H1 (cell line): ENCODE data around the gene SAFB2. TPM values are rescaled to one million over a fixed set of nuclear protein-coding genes. Genes with fewer than 3 reads are reported as not detected.

Experiments used
- CTCF ChIA-PET: fragments of 300-600 bp; sonication (Branson Sonifier 250); formaldehyde crosslinking; loops from one replicate; lab custom pipeline; 2021; ENCODE audit not compliant: partially characterized antibody; lab: Charles Lee
- POLR2A ChIA-PET: fragments of 300-600 bp; sonication (Branson Sonifier 250); formaldehyde crosslinking; loops from one replicate; lab custom pipeline; 2021; ENCODE audit warnings: inconsistent platforms; ENCODE audit not compliant: partially characterized antibody; lab: Charles Lee
- DNase-seq, 2 experiments: peaks; one replicate each; pipeline versions ENCODE4 v3.0.0 to v3.0.0-alpha.2; 2010 to 2022; ENCODE audit warnings: low spot score in 2 of 2, low read depth in 1 of 2, mixed read lengths in 1 of 2
- FAIRE-seq: peaks from 2 replicates; lab custom pipeline; 2011; peaks lifted over from hg19 to GRCh38; lab: Jason Lieb, UNC
- H2AFZ ChIP-seq: 2 replicates; pipeline ENCODE4 v1.8.1; 2012; ENCODE audit warnings: low read length, inconsistent platforms
- H2AK5ac ChIP-seq: 2 replicates; pipeline ENCODE4 v1.6.1; 2013; ENCODE audit warnings: low read depth, low read length
- H2BK120ac ChIP-seq: replicated peaks from 2 replicates; pipeline ENCODE3; 2013; ENCODE audit warnings: low read depth, low read length, inconsistent platforms
- H2BK12ac ChIP-seq: 2 replicates; pipeline ENCODE4 v1.6.1; 2013; ENCODE audit warnings: low read depth, low read length
- H2BK15ac ChIP-seq: 2 replicates; pipeline ENCODE4 v1.6.1; 2013; ENCODE audit warnings: low read length
- H2BK20ac ChIP-seq: 2 replicates; pipeline ENCODE4 v1.6.1; 2013; ENCODE audit warnings: low read length
- H2BK5ac ChIP-seq: 2 replicates; pipeline ENCODE4 v1.6.1; 2013; ENCODE audit warnings: low read depth, low read length
- H3K14ac ChIP-seq: 2 replicates; pipeline ENCODE4 v1.6.1; 2013; ENCODE audit warnings: inconsistent platforms; ENCODE audit not compliant: insufficient read length
- H3K18ac ChIP-seq: 2 replicates; pipeline ENCODE4 v1.6.1; 2013; ENCODE audit warnings: low read length; ENCODE audit errors: extremely low read depth
- H3K23ac ChIP-seq: 2 replicates; pipeline ENCODE4 v1.6.1; 2013; ENCODE audit warnings: inconsistent platforms; ENCODE audit not compliant: insufficient read length
- H3K23me2 ChIP-seq: 2 replicates; pipeline ENCODE4 v1.6.1; 2013; ENCODE audit warnings: low read depth, low read length
- H3K27ac ChIP-seq: 2 replicates; pipeline ENCODE4 v1.6.1; 2011; ENCODE audit warnings: low read depth, low read length, inconsistent platforms
- H3K27me3 ChIP-seq, 4 experiments: replicated peaks in 1 of 4; 1 replicate in 1 of 4; 2 replicates in 3 of 4; pipeline versions ENCODE4 v1.6.1 to v1.8.1; 2011 to 2013; ENCODE audit warnings: low read length in 3 of 4, mild to moderate bottlenecking in 3 of 4, inconsistent platforms in 2 of 4, mixed read lengths in 2 of 4, moderate library complexity in 1 of 4; ENCODE audit not compliant: control insufficient read depth in 3 of 4, insufficient read depth in 3 of 4; ENCODE audit errors: extremely low read depth in 1 of 4
- H3K36me3 ChIP-seq, 4 experiments: 2 replicates each; pipeline versions ENCODE4 v1.6.1 to v1.8.1; 2011 to 2013; ENCODE audit warnings: mild to moderate bottlenecking in 4 of 4, low read length in 3 of 4, moderate library complexity in 2 of 4, control low read depth in 1 of 4, inconsistent platforms in 1 of 4; ENCODE audit not compliant: insufficient read depth in 4 of 4, control insufficient read depth in 2 of 4
- H3K4ac ChIP-seq: replicated peaks from 2 replicates; pipeline ENCODE3; 2013; ENCODE audit warnings: low read length, low read depth, mixed read lengths, inconsistent platforms; ENCODE audit not compliant: insufficient read length
- H3K4me1 ChIP-seq, 4 experiments: replicated peaks in 1 of 4; 1 replicate in 1 of 4; 2 replicates in 3 of 4; pipeline versions ENCODE4 v1.6.1 to v1.8.1; 2011 to 2013; ENCODE audit warnings: low read length in 3 of 4, inconsistent platforms in 2 of 4, mixed read lengths in 1 of 4; ENCODE audit not compliant: insufficient read depth in 4 of 4, control insufficient read depth in 3 of 4
- H3K4me2 ChIP-seq, 2 experiments: 2 replicates each; pipeline versions ENCODE4 v1.6.1 to v1.8.1; 2011 to 2013; ENCODE audit warnings: low read depth in 2 of 2, low read length in 2 of 2, control low read depth in 1 of 2, inconsistent platforms in 1 of 2, mild to moderate bottlenecking in 1 of 2; ENCODE audit not compliant: insufficient read depth in 1 of 2
- H3K4me3 ChIP-seq, 4 experiments: fragments of 200-600, 300-600 bp in 1 of 4; sonication (generic), shearing (Covaris generic), sonication (Bioruptor Twin) in 1 of 4; 2 replicates each; pipeline versions ENCODE4 v1.5.1 to v1.8.1; 2011 to 2016; ENCODE audit warnings: low read length in 4 of 4, low read depth in 3 of 4, control low read depth in 2 of 4, inconsistent platforms in 2 of 4, mild to moderate bottlenecking in 2 of 4, mixed read lengths in 1 of 4, moderate library complexity in 1 of 4; ENCODE audit not compliant: insufficient read depth in 2 of 4; ENCODE audit errors: extremely low read depth in 1 of 4
- H3K56ac ChIP-seq: replicated peaks from 2 replicates; pipeline ENCODE3; 2013; ENCODE audit warnings: low read depth, mild to moderate bottlenecking, mixed read lengths, low read length, inconsistent platforms; ENCODE audit not compliant: insufficient read length
- H3K79me1 ChIP-seq: 2 replicates; pipeline ENCODE4 v1.6.1; 2013; ENCODE audit warnings: low read depth, low read length, control low read depth
- H3K79me2 ChIP-seq, 2 experiments: 2 replicates each; pipeline versions ENCODE4 v1.6.1 to v1.8.1; 2012 to 2013; ENCODE audit warnings: low read length in 2 of 2, mild to moderate bottlenecking in 2 of 2, inconsistent platforms in 1 of 2; ENCODE audit not compliant: insufficient read depth in 2 of 2, control insufficient read depth in 1 of 2
- H3K9ac ChIP-seq, 4 experiments: replicated peaks in 1 of 4; 1 replicate in 1 of 4; 2 replicates in 3 of 4; pipeline versions ENCODE4 v1.6.1 to v1.8.1; 2011 to 2013; ENCODE audit warnings: low read depth in 3 of 4, low read length in 3 of 4, control low read depth in 2 of 4, mild to moderate bottlenecking in 2 of 4, moderate library complexity in 2 of 4, inconsistent platforms in 1 of 4; ENCODE audit errors: extremely low read depth in 1 of 4
- H3K9me3 ChIP-seq, 2 experiments: 2 replicates each; pipeline versions ENCODE4 v1.6.1 to v1.8.1; 2012 to 2013; ENCODE audit warnings: mild to moderate bottlenecking in 2 of 2, moderate library complexity in 2 of 2, control low read depth in 1 of 2, inconsistent platforms in 1 of 2, low read depth in 1 of 2, low read length in 1 of 2, mixed read lengths in 1 of 2; ENCODE audit not compliant: insufficient read depth in 2 of 2
- H4K20me1 ChIP-seq, 2 experiments: replicated peaks in 1 of 2; 2 replicates each; pipeline versions ENCODE3 to v1.8.1; 2011 to 2013; ENCODE audit warnings: inconsistent platforms in 2 of 2, low read length in 2 of 2, mild to moderate bottlenecking in 1 of 2; ENCODE audit not compliant: insufficient read depth in 2 of 2, control insufficient read depth in 1 of 2
- H4K5ac ChIP-seq: 2 replicates; pipeline ENCODE4 v1.6.1; 2013; ENCODE audit warnings: low read length, low read depth, mixed read lengths, inconsistent platforms; ENCODE audit not compliant: insufficient read length
- H4K8ac ChIP-seq: 2 replicates; pipeline ENCODE4 v1.8.0; 2013; ENCODE audit warnings: mild to moderate bottlenecking, moderate library complexity, low read length, inconsistent platforms; ENCODE audit not compliant: insufficient read depth; ENCODE audit errors: extremely low read depth
- H4K91ac ChIP-seq: replicated peaks from 2 replicates; pipeline ENCODE3; 2013; ENCODE audit warnings: low read length, mixed read lengths, inconsistent platforms; ENCODE audit not compliant: insufficient read length
- CBX5 ChIP-seq: fragments of 300-800, 300-1000 bp; sonication (generic); IDR thresholded peaks from 2 replicates; pipeline ENCODE4 v1.7.1; 2016; ENCODE audit warnings: antibody characterized with exemption, low read length, low read depth
- CEBPB ChIP-seq: IDR thresholded peaks from 2 replicates; pipeline ENCODE4 v1.6.1; 2012; ENCODE audit warnings: low read depth, low read length
- EP300 ChIP-seq, 2 experiments: IDR thresholded peaks; 1 replicate in 1 of 2; 2 replicates in 1 of 2; pipeline ENCODE4 v1.6.1; 2011 to 2012; ENCODE audit warnings: low read depth in 2 of 2, low read length in 2 of 2, mild to moderate bottlenecking in 2 of 2, borderline replicate concordance in 1 of 2, inconsistent platforms in 1 of 2, moderate library complexity in 1 of 2
- FOSL1 ChIP-seq: IDR thresholded peaks from 2 replicates; pipeline ENCODE4 v1.6.1; 2011; ENCODE audit warnings: mild to moderate bottlenecking, low read depth, low read length, moderate library complexity; ENCODE audit not compliant: insufficient read depth
- JUN ChIP-seq: IDR thresholded peaks from 2 replicates; pipeline ENCODE4 v1.6.1; 2011; ENCODE audit warnings: low read depth, mild to moderate bottlenecking, improper control_type of control experiment, low read length
- KDM4A ChIP-seq: IDR thresholded peaks from one replicate; pipeline ENCODE4 v1.7.1; 2012; ENCODE audit warnings: low read depth, mild to moderate bottlenecking, moderate library complexity, low read length, inconsistent platforms; ENCODE audit not compliant: severe bottlenecking
- POU5F1 ChIP-seq: IDR thresholded peaks from 2 replicates; pipeline ENCODE4 v1.6.1; 2011; ENCODE audit warnings: low read depth, mild to moderate bottlenecking, low read length, moderate library complexity
- RNF2 ChIP-seq: fragments of 200-900, 300-1000 bp; sonication (generic); IDR thresholded peaks from 2 replicates; pipeline ENCODE4 v1.7.1; 2016; ENCODE audit warnings: borderline replicate concordance, low read depth, mild to moderate bottlenecking, antibody characterized with exemption, low read length; ENCODE audit not compliant: poor library complexity, severe bottlenecking; ENCODE audit errors: missing control alignments
- RXRA ChIP-seq: IDR thresholded peaks from 2 replicates; pipeline ENCODE4 v1.6.1; 2011; ENCODE audit warnings: low read depth, mild to moderate bottlenecking, low read length, moderate library complexity; ENCODE audit not compliant: insufficient read depth
- SP1 ChIP-seq: IDR thresholded peaks from 2 replicates; pipeline ENCODE4 v1.6.1; 2011; ENCODE audit warnings: low read depth, low read length
- SP2 ChIP-seq: IDR thresholded peaks from 2 replicates; pipeline ENCODE4 v1.6.1; 2012; ENCODE audit warnings: mild to moderate bottlenecking, low read length, inconsistent platforms
- TCF12 ChIP-seq: IDR thresholded peaks from 2 replicates; pipeline ENCODE4 v1.6.1; 2011; ENCODE audit warnings: low read depth, mild to moderate bottlenecking, low read length
- WGBS, 2 experiments: shearing (Covaris generic) in 1 of 2; methylation state at CpG; one replicate each; pipeline versions ENCODE4 v1.1.6 to v1.1.7; 2013 to 2015; ENCODE audit warnings: low lambda C conversion rate in 2 of 2, mixed read lengths in 2 of 2, inconsistent platforms in 1 of 2, low coverage in 1 of 2, missing lambda C conversion rate in 1 of 2; ENCODE audit not compliant: insufficient replicate concordance in 2 of 2, insufficient coverage in 1 of 2, insufficient read length in 1 of 2; ENCODE audit errors: extremely low coverage in 1 of 2, missing lambda C conversion rate in 1 of 2; 5-methylcytosine and 5-hydroxymethylcytosine counted together
- polyA plus RNA-seq, 7 experiments: library from polyadenylated mRNA; depleted of rRNA in 3 of 7; stranded (reverse) in 5 of 7; unstranded in 2 of 7; fragments of >200 nt in 5 of 7; fragments of 200-250 nt in 2 of 7; gene quantifications; 1 replicate in 5 of 7; 2 replicates in 1 of 7; 4 replicates in 1 of 7; pipeline versions ENCODE4 v1.2.1 to v1.2.3, GENCODE V29; 2011 to 2013; ENCODE audit warnings: missing spikeins in 2 of 7, mixed read lengths in 2 of 7
- total RNA-seq: library from RNA; stranded (reverse); fragmentation: NEBNext Ultra II Directional; extraction: Animal tissue kit (Norgen Biotek cat#: 25700); gene quantifications from 2 replicates; pipeline ENCODE4 v1.2.1, GENCODE V29; 2021

Gene SAFB2
- total and polyA plus RNA-seq, 2 of the 8 experiments (the other 6 are each of a cell fraction or from before 2014, with no cell fraction given): 14.8 to 63.8 TPM

- Histone ChIP-seq H3K9me3 (no peaks in the 10 kb centered on the region), H3K18ac (no peak overlapping the region), H3K4me3 (no peak overlapping the region), H3K79me2 (no peaks in the 10 kb centered on the region), H2AK5ac (no peak overlapping the region), H3K4me1 (no peaks in the 10 kb centered on the region), H2AFZ (no peak overlapping the region), H3K27ac (no peak overlapping the region), H2BK5ac (no peak overlapping the region), H3K79me1 (peaks cover 8% of the 10 kb centered on the region), H3K14ac (no peak overlapping the region), H2BK120ac (no peak overlapping the region), H4K20me1 (peaks cover 2 to 19% of the 10 kb centered on the region in 2 experiments), H2BK15ac (no peak overlapping the region), H3K56ac (no peak overlapping the region), H3K4ac (no peak overlapping the region), H3K9ac (no peak overlapping the region), H2BK12ac (no peak overlapping the region), H4K8ac (no peak overlapping the region), H3K23ac (no peak overlapping the region), H4K91ac (no peak overlapping the region), H4K5ac (no peak overlapping the region), H3K27me3 (no peaks in the 10 kb centered on the region), H2BK20ac (no peak overlapping the region), H3K36me3 (peaks cover 39 to 84% (median 71%) of the 10 kb centered on the region in 4 experiments), H3K23me2 (no peaks in the 10 kb centered on the region), H3K4me2 (no peak overlapping the region)
- no peak for FAIRE-seq
- ChIA-PET CTCF (interaction anchor here (0.8 to 1.7 kb wide), 2 partner anchors 35 to 59 kb away, joined by 3 to 5 read pairs; no protein-coding TSS in a partner anchor), POLR2A (interaction anchor here (0.6 to 0.7 kb wide), 2 partner anchors 29 to 202 kb away, joined by 3 read pairs; no protein-coding TSS in a partner anchor)
- DNase-seq: no peak
- 86% methylated on average over 17 of the region's 18 CpGs; no CpG with 5 or more reads in 1 of the 2 experiments for WGBS, 2 experiments
- TF ChIP-seq KDM4A (no peak), POU5F1 (no peak), JUN (no peak), SP1 (no peak), CBX5 (no peak), RNF2 (no peak), CEBPB (no peak), EP300 (IDR thresholded peaks at IDR 0.05; ENCODE audit: borderline replicate concordance in 1 of 2, low read depth in 2 of 2, low read length in 2 of 2) (no peak), RXRA (no peak), TCF12 (no peak), SP2 (no peak), FOSL1 (no peak)
These were observed 27.4 kb downstream of the SAFB2 start for GRCh38 chr19:5595129-5595528.
